ENCODE results near the gene SLC5A6.

Gene SLC5A6

GRCh38 chr2:27174638-27175037 is 37.4 kb downstream of the SLC5A6 start:
- no peak for DNase-seq (ENCODE audit: low read depth)

- DNase-seq (ENCODE audit: low read depth): no peak
Measured at GRCh38 chr2:27171351-27171848, 40.7 kb downstream of the SLC5A6 start.

GRCh38 chr2:27170581-27171337 is 41.3 kb downstream of the SLC5A6 start:
- DNase-seq (ENCODE audit: low read depth): no peak

- no peak for DNase-seq (ENCODE audit: low read depth)
Measured at GRCh38 chr2:27164960-27165763, 46.9 kb downstream of the SLC5A6 start.

- DNase-seq (ENCODE audit: low read depth): no peak
Measured at GRCh38 chr2:27162151-27163121, 49.6 kb downstream of the SLC5A6 start.

- DNase-seq (ENCODE audit: low read depth): no peak
Measured at GRCh38 chr2:27160191-27160590, 51.9 kb downstream of the SLC5A6 start.

- DNase-seq (ENCODE audit: low read depth): no peak
Measured at GRCh38 chr2:27159271-27159670, 52.8 kb downstream of the SLC5A6 start.

- no peak for DNase-seq (ENCODE audit: low read depth)
Measured at GRCh38 chr2:27158468-27158867, 53.6 kb downstream of the SLC5A6 start.

- no peak for DNase-seq (ENCODE audit: low read depth)
Measured at GRCh38 chr2:27155069-27155520, 57.0 kb downstream of the SLC5A6 start.

GRCh38 chr2:27154488-27154887 is 57.6 kb downstream of the SLC5A6 start:
- no peak for DNase-seq (ENCODE audit: low read depth)

GRCh38 chr2:27152796-27153464 is 59.1 kb downstream of the SLC5A6 start:
- no peak for DNase-seq (ENCODE audit: low read depth)

- no peak for DNase-seq (ENCODE audit: low read depth)
Measured at GRCh38 chr2:27152102-27152795, 59.8 kb downstream of the SLC5A6 start.

GRCh38 chr2:27150639-27151230 is 61.3 kb downstream of the SLC5A6 start:
- DNase-seq (ENCODE audit: low read depth): no peak

Data from GM04503 (cell line).